HUES48 (cell line): ENCODE results near the gene HAGH.

ENCODE experiments used
- H3K27ac ChIP-seq: one replicate; pipeline ENCODE4 v1.7.0; 2013; ENCODE audit warnings: low read depth, low read length, inconsistent platforms
- H3K27me3 ChIP-seq: 2 replicates; pipeline ENCODE4 v1.6.1; 2013; ENCODE audit warnings: mild to moderate bottlenecking, low read length; ENCODE audit not compliant: control insufficient read depth, insufficient read depth
- H3K36me3 ChIP-seq: 2 replicates; pipeline ENCODE4 v1.6.1; 2013; ENCODE audit warnings: low read length; ENCODE audit not compliant: control insufficient read depth, insufficient read depth
- H3K4me1 ChIP-seq: 2 replicates; pipeline ENCODE4 v1.6.1; 2013; ENCODE audit warnings: mild to moderate bottlenecking, low read length; ENCODE audit not compliant: control insufficient read depth, insufficient read depth
- H3K4me3 ChIP-seq: 2 replicates; pipeline ENCODE4 v1.5.1; 2013; ENCODE audit warnings: mild to moderate bottlenecking, low read depth, low read length
- H3K9ac ChIP-seq: 2 replicates; pipeline ENCODE4 v1.6.1; 2013; ENCODE audit warnings: mild to moderate bottlenecking, low read depth, low read length, moderate library complexity
- H3K9me3 ChIP-seq: 2 replicates; pipeline ENCODE4 v1.6.1; 2013; ENCODE audit warnings: low read length; ENCODE audit not compliant: control insufficient read depth, insufficient read depth

HAGH gene

GRCh38 chr16:1820096-1820945 lies 6.3 kb downstream of the HAGH start:
- Histone ChIP-seq H3K9me3 (no peaks in the 10 kb centered on the region), H3K36me3 (peaks cover 26% of the 10 kb centered on the region), H3K4me1 (no peaks in the 10 kb centered on the region), H3K4me3 (no peak overlapping the region), H3K27ac (no peak overlapping the region), H3K27me3 (no peaks in the 10 kb centered on the region), H3K9ac (no peak overlapping the region)

- Histone ChIP-seq H3K9me3 (no peaks in the 10 kb centered on the region), H3K4me3 (no peak overlapping the region), H3K36me3 (peaks cover 29% of the 10 kb centered on the region), H3K4me1 (no peaks in the 10 kb centered on the region), H3K9ac (no peak overlapping the region), H3K27me3 (no peaks in the 10 kb centered on the region), H3K27ac (no peak overlapping the region)
Observed at GRCh38 chr16:1819611-1820010, 7.0 kb downstream of the HAGH start.

GRCh38 chr16:1818873-1819525 lies 7.6 kb downstream of the HAGH start:
- Histone ChIP-seq H3K27me3 (no peaks in the 10 kb centered on the region), H3K9ac (no peak overlapping the region), H3K4me3 (no peak overlapping the region), H3K36me3 (peaks cover 29% of the 10 kb centered on the region), H3K9me3 (no peaks in the 10 kb centered on the region), H3K4me1 (no peaks in the 10 kb centered on the region), H3K27ac (no peak overlapping the region)

GRCh38 chr16:1818204-1818872 lies 8.3 kb downstream of the HAGH start:
- H3K27ac ChIP-seq = no peak overlapping the region
- H3K27me3 ChIP-seq = no peaks in the 10 kb centered on the region
- peaks cover 29% of the 10 kb centered on the region for H3K36me3 ChIP-seq
- H3K4me3 ChIP-seq = no peak overlapping the region
- H3K9ac ChIP-seq = no peak overlapping the region
- no peaks in the 10 kb centered on the region for H3K4me1 ChIP-seq
- H3K9me3 ChIP-seq = no peaks in the 10 kb centered on the region

- Histone ChIP-seq H3K9ac (no peak overlapping the region), H3K27me3 (no peaks in the 10 kb centered on the region), H3K9me3 (no peaks in the 10 kb centered on the region), H3K27ac (no peak overlapping the region), H3K36me3 (peaks cover 27% of the 10 kb centered on the region), H3K4me3 (no peak overlapping the region), H3K4me1 (no peaks in the 10 kb centered on the region)
Observed at GRCh38 chr16:1817716-1818115, 8.9 kb downstream of the HAGH start.

GRCh38 chr16:1817276-1817589 lies 9.4 kb downstream of the HAGH start:
- H3K4me3 ChIP-seq = no peak overlapping the region
- no peaks in the 10 kb centered on the region for H3K4me1 ChIP-seq
- H3K9me3 ChIP-seq = no peaks in the 10 kb centered on the region
- H3K27me3 ChIP-seq = no peaks in the 10 kb centered on the region
- H3K27ac ChIP-seq = no peak overlapping the region
- H3K9ac ChIP-seq = no peak overlapping the region
- H3K36me3 ChIP-seq = peaks cover 24% of the 10 kb centered on the region

GRCh38 chr16:1816396-1817275 lies 10.0 kb downstream of the HAGH start:
- Histone ChIP-seq H3K36me3 (peaks cover 19% of the 10 kb centered on the region), H3K4me1 (no peaks in the 10 kb centered on the region), H3K9ac (no peak overlapping the region), H3K27ac (no peak overlapping the region), H3K9me3 (no peaks in the 10 kb centered on the region), H3K27me3 (no peaks in the 10 kb centered on the region), H3K4me3 (no peak overlapping the region)

- Histone ChIP-seq H3K4me3 (no peak overlapping the region), H3K27ac (no peak overlapping the region), H3K36me3 (peaks cover 17% of the 10 kb centered on the region; the same call in 1 of the 2 replicates), H3K9ac (no peak overlapping the region), H3K27me3 (no peaks in the 10 kb centered on the region), H3K4me1 (no peaks in the 10 kb centered on the region), H3K9me3 (no peaks in the 10 kb centered on the region)
Observed at GRCh38 chr16:1815461-1815860, 11.2 kb downstream of the HAGH start.

- H3K4me3 ChIP-seq = no peak overlapping the region
- no peaks in the 10 kb centered on the region for H3K9me3 ChIP-seq
- H3K27me3 ChIP-seq = no peaks in the 10 kb centered on the region
- no peak overlapping the region for H3K27ac ChIP-seq
- no peak overlapping the region for H3K9ac ChIP-seq
- no peaks in the 10 kb centered on the region for H3K4me1 ChIP-seq
- peaks cover 25% of the 10 kb centered on the region for H3K36me3 ChIP-seq
Observed at GRCh38 chr16:1812732-1813163, 13.9 kb downstream of the HAGH start.

- Histone ChIP-seq H3K27me3 (no peaks in the 10 kb centered on the region), H3K27ac (no peak overlapping the region), H3K4me1 (no peaks in the 10 kb centered on the region), H3K9me3 (no peaks in the 10 kb centered on the region), H3K36me3 (peaks cover 17% of the 10 kb centered on the region), H3K9ac (no peak overlapping the region), H3K4me3 (no peak overlapping the region)
Observed at GRCh38 chr16:1810536-1810935, 16.1 kb downstream of the HAGH start.
